ENCODE results near the gene NPSR1. TPM values are rescaled to one million over a fixed set of nuclear protein-coding genes. Genes with fewer than 3 reads are reported as not detected.

Gene NPSR1
- total RNA-seq, 1 donor from 2014 or later, result not detected

DNA sequence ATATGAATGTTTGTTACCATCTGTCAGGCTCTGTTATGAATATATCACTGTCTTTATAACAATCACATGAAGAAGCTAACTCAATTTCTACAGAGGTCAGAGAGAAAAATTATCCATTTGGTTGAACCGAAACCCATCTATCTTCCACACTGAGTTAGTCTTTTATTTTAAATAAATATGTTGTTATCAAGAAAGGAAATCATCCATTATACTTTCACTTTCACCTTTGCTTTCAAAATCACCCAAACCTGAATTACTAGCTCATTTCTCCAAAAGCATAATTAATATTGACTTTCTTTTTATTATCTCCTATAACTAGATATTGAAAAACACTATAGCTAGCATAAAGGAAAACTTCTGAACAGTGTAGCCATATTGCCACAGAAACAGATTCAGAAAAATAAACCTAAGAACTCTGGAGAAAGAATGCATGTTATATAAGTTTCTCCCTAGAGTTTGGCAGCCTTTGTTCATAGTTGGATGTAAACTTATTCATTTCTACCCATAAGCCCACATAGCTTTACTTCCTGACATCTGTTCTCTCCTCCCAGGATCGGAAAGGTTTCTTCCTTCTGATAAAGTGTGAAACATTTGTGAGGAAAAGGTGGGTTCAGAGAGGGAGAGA is 66.0 kb downstream of the NPSR1 start:
- Histone ChIP-seq H3K27me3 (ENCODE audit: control insufficient read depth, insufficient read depth, low read length) (no peaks in the 10 kb centered on the region), H3K36me3 (ENCODE audit: control insufficient read depth, insufficient read depth, low read length) (no peaks in the 10 kb centered on the region), H3K4me3 (ENCODE audit: low read depth, low read length) (no peak overlapping the region)
- TF ChIP-seq, protein P1, sequence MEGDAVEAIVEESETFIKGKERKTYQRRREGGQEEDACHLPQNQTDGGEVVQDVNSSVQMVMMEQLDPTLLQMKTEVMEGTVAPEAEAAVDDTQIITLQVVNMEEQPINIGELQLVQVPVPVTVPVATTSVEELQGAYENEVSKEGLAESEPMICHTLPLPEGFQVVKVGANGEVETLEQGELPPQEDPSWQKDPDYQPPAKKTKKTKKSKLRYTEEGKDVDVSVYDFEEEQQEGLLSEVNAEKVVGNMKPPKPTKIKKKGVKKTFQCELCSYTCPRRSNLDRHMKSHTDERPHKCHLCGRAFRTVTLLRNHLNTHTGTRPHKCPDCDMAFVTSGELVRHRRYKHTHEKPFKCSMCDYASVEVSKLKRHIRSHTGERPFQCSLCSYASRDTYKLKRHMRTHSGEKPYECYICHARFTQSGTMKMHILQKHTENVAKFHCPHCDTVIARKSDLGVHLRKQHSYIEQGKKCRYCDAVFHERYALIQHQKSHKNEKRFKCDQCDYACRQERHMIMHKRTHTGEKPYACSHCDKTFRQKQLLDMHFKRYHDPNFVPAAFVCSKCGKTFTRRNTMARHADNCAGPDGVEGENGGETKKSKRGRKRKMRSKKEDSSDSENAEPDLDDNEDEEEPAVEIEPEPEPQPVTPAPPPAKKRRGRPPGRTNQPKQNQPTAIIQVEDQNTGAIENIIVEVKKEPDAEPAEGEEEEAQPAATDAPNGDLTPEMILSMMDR (IDR thresholded peaks at IDR 0.05; ENCODE audit: insufficient read depth, low read length, poor library complexity, severe bottlenecking), result no peak
- no peak for DNase-seq (ENCODE audit: low read depth)

- DNase-seq (ENCODE audit: low read depth), result no peak
- no peak overlapping the region for H3K4me3 ChIP-seq (ENCODE audit: low read depth, low read length)
- no peaks in the 10 kb centered on the region for H3K36me3 ChIP-seq (ENCODE audit: control insufficient read depth, insufficient read depth, low read length)
Measured at GRCh38 chr7:34726221-34726620, 68.2 kb downstream of the NPSR1 start.

GRCh38 chr7:34727464-34727995 is 69.5 kb downstream of the NPSR1 start:
- no peak overlapping the region for H3K4me3 ChIP-seq (ENCODE audit: low read depth, low read length)
- H3K27me3 ChIP-seq (ENCODE audit: control insufficient read depth, insufficient read depth, low read length), result no peaks in the 10 kb centered on the region
- DNase-seq (ENCODE audit: low read depth), result no peak
- TF ChIP-seq, protein P1 (IDR thresholded peaks at IDR 0.05; ENCODE audit: insufficient read depth, low read length, poor library complexity, severe bottlenecking), result no peak
- no peaks in the 10 kb centered on the region for H3K36me3 ChIP-seq (ENCODE audit: control insufficient read depth, insufficient read depth, low read length)

More at GRCh38 chr7:34726221-34726620, 68.2 kb downstream of the NPSR1 start:
- no peaks in the 10 kb centered on the region for H3K27me3 ChIP-seq (ENCODE audit: control insufficient read depth, insufficient read depth, low read length)
- TF ChIP-seq, protein P1 (IDR thresholded peaks at IDR 0.05; ENCODE audit: insufficient read depth, low read length, poor library complexity, severe bottlenecking), result no peak

- H3K36me3 ChIP-seq (ENCODE audit: control insufficient read depth, insufficient read depth, low read length), result no peaks in the 10 kb centered on the region
- H3K27me3 ChIP-seq (ENCODE audit: control insufficient read depth, insufficient read depth, low read length), result no peaks in the 10 kb centered on the region
Measured at GRCh38 chr7:34728156-34728555, 70.1 kb downstream of the NPSR1 start.

GRCh38 chr7:34734771-34735170 is 76.8 kb downstream of the NPSR1 start:
- Histone ChIP-seq H3K27me3 (ENCODE audit: control insufficient read depth, insufficient read depth, low read length) (no peaks in the 10 kb centered on the region), H3K4me3 (ENCODE audit: low read depth, low read length) (no peak overlapping the region), H3K36me3 (ENCODE audit: control insufficient read depth, insufficient read depth, low read length) (no peaks in the 10 kb centered on the region)
- TF ChIP-seq, protein P1 (IDR thresholded peaks at IDR 0.05; ENCODE audit: insufficient read depth, low read length, poor library complexity, severe bottlenecking), result no peak
- DNase-seq (ENCODE audit: low read depth), result no peak

More at GRCh38 chr7:34728156-34728555, 70.1 kb downstream of the NPSR1 start:
- H3K4me3 ChIP-seq (ENCODE audit: low read depth, low read length), result no peak overlapping the region
- DNase-seq (ENCODE audit: low read depth), result no peak
- TF ChIP-seq, protein P1 (IDR thresholded peaks at IDR 0.05; ENCODE audit: insufficient read depth, low read length, poor library complexity, severe bottlenecking), result no peak

GRCh38 chr7:34735526-34735925 is 77.5 kb downstream of the NPSR1 start:
- H3K27me3 ChIP-seq (ENCODE audit: control insufficient read depth, insufficient read depth, low read length), result no peaks in the 10 kb centered on the region
- TF ChIP-seq, protein P1 (IDR thresholded peaks at IDR 0.05; ENCODE audit: insufficient read depth, low read length, poor library complexity, severe bottlenecking), result no peak
- no peak overlapping the region for H3K4me3 ChIP-seq (ENCODE audit: low read depth, low read length)
- no peak for DNase-seq (ENCODE audit: low read depth)
- no peaks in the 10 kb centered on the region for H3K36me3 ChIP-seq (ENCODE audit: control insufficient read depth, insufficient read depth, low read length)

Measured in kidney epithelial cell (primary cell).